Measurements from ENCODE around the gene CETN2.
"Not testable (repeated sequence)": the region's sequence is repeated elsewhere in the genome, so short reads cannot be mapped to it uniquely, and the experiment has no call there.

Gene CETN2

DNA sequence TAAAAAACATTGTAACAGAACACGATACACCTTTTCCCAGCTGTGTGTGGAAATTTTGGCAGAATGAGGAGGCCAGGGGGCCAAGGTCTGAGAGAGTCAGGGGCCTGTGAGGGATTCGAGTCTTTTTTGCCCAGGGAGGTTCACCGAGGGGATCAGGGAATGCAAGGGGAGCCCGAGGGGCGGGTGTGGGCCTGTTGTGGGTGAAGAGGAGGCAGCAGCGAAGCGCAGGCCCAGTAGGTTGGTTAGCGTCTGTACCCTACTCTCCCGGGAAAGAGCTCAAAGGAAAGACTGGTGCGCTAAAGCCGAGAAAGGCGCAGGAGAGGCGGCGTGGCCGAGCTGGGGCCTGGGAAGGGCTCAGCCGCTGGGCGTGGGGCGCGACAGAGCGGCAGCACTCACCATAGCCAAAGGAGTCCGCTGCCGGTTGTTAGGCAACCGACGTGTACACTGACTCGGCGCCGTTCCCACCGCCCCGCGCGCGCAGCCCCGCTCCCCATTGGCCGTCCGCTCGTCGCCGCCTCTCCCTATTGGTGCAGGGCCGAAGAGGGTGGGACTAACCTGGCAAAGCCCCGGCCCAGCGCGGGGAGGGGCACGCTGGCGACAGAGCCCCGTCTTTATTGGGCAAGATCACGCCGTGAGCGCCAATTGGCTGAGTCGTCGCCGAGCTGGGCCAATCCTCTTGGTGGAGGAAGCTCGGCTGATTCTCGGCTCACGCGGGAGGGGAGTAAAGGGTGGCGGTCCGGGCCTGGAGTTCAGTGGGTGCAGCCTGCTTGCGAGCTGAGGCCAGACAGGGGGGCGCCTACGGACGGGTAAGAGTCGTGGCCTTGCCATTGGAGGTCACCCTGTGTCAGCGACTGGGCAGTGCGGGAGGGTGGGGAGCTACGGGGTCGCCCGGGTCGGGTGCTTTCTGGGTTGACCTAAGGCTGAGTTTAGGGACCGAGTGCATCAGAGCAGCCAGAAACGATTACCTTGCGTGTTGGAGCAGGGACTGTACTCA, at the start of gene CETN2, which contains the start of gene NSDHL:
TSS of gene CETN2 (minus strand) at position 446 of the 994 bp plus-strand sequence. CDS start at position 399, 47 bp downstream.
TSS of gene NSDHL (plus strand) at position 752 of the 994 bp plus-strand sequence. CDS start 15,262 bp downstream, outside the sequence.
- DNase-seq, result peak; percentile 91

- DNase-seq, result no peak
These were observed 48.6 kb upstream of the CETN2 start for GRCh38 chrX:152878976-152879755.

DNA sequence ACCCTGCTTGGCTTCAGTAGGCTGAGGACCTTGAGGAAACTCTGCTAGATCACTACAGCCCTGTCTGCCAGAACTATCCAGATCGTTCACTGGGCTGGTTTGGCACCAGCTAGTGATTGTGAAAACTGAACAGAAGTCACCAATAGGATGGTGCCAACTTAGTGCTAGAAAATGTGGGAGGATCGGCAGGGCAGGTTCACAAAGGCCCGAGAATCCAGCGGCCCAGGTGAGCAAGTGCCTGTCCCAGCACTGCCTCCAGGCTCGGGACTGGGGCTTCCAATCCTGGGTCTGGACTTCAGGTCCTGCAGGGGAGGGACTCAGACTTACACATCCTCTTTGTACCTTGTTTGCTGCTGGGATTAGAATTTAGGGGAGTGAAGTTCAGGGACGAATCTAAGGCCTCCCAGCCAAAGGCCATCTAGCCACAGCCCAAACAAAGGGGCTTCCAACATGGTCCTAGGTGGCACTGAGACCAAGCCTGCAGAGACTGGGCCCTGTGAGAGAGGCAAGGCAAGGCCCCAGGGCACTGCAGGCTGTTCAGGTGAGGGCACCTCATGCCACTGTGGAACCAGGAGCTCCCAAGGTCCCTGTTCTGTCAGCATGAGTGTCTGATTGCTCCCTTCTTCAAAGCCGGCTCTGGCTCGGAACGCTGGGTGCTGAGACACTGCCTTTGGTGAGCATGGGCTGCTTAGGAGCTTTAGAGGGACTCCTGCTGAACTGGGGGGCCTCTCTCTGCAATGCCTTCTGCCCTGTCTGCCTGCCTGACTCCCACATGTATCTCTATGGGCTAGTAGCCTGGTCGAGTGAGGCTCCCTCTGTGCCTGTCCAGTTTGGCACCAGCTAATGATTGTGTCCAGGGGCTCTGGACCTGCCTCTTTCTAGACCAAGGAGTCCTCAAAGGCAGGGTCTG, 46.6 kb upstream of the CETN2 start:
- DNase-seq, result no peak

- DNase-seq, result no peak
These were observed 42.8 kb upstream of the CETN2 start for GRCh38 chrX:152873361-152873760.

GRCh38 chrX:152872522-152872921, 42.0 kb upstream of the CETN2 start:
- DNase-seq, result no peak

- DNase-seq, result no peak
These were observed 40.7 kb upstream of the CETN2 start for GRCh38 chrX:152871260-152871659.

- DNase-seq, result no peak
These were observed 39.4 kb upstream of the CETN2 start for GRCh38 chrX:152869972-152870371.

GRCh38 chrX:152866386-152866785, 35.8 kb upstream of the CETN2 start:
- DNase-seq, result no peak

DNA sequence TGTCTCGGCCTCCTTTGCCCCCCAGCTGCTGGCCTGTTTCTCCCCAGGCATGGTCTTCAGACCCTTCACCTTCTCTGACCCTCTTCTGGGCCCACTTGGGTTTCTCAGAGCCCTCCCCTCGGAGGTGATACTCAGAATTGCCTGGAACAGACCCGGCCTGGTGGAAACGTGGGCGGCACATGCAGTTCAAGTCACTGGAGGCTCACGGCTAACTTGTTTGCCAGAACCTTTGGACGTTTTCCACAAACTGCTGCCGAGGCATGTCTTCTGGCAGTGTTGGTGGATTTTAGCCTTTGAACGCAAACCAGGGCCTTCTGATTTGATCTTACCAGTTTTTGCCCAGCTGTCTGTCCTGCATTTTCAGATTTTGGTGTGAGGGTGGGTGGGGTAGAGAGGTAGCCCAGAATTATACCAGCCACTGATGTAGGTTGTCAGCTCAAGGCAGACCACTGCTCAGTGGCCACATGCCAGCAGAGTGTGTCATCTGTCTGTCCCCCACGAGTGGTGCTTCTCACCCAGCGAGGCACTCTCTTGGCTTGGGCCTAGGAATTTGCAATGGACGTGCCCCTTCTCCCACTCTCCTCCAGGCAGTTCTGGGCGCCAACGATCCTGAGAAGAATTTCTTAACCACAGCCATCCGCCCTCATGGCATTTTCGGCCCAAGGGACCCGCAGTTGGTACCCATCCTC, 34.8 kb upstream of the CETN2 start:
- DNase-seq, result no peak

DNA sequence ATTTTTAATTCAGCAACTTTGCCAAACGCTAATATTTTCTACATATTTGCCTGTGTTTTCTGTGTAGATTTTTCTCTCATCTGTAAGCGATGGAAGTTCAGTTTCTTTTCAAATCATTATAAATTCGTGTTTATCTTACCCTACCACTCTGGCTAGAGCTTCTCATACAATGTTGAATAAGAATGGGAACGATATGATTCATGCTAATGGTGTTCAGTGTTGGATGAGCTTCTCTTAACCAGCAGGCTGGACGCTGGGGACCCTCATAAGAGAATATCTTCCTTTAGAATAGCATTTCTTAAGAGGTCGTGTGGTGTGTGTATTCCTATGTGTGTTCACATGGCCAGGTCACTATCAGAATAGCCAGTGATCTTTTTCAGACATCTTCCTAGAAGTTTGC, 31.3 kb upstream of the CETN2 start:
- DNase-seq, result no peak

- DNase-seq, result no peak
These were observed 30.6 kb upstream of the CETN2 start for GRCh38 chrX:152861116-152861515.

- DNase-seq, result no peak
These were observed 23.4 kb upstream of the CETN2 start for GRCh38 chrX:152853986-152854385.

DNA sequence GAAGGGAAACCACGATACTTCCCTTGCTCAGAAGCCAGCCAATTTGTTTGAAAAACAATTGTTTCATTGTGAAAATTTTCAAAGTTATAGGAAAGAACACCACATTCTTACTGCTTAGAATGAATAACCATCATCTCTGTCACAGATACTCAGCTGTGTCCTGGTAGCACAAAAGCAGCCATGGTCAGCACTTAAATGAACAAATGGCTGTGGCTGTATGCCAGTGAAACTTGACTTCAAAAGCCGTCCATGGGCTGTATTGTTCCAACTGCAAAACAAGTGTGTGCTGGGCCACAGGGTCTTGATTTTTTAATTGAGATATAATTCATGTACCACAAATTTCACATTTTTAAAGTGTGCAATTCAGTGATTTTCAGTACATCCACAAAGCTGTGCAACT, 19.9 kb upstream of the CETN2 start:
- no peak for DNase-seq

DNA sequence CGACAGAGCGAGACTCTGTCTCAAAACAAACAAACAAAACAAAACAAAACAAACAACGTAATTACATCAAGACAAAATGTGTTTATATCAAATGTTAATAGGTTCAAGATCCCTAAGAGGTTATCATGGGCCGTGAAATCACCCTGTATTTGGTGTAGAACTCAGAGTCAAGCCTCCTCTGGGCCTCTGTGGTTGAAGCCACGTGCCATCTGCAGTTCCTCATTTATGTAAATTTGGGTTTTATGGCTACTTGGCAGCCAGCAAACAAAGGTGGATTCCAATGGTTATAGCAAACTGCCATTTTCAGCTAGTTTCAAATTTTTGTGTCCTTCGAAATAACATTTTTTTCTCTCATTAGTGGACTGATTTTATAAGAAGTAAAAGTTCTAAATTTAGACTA, 16.7 kb upstream of the CETN2 start:
- DNase-seq, result no peak

DNA sequence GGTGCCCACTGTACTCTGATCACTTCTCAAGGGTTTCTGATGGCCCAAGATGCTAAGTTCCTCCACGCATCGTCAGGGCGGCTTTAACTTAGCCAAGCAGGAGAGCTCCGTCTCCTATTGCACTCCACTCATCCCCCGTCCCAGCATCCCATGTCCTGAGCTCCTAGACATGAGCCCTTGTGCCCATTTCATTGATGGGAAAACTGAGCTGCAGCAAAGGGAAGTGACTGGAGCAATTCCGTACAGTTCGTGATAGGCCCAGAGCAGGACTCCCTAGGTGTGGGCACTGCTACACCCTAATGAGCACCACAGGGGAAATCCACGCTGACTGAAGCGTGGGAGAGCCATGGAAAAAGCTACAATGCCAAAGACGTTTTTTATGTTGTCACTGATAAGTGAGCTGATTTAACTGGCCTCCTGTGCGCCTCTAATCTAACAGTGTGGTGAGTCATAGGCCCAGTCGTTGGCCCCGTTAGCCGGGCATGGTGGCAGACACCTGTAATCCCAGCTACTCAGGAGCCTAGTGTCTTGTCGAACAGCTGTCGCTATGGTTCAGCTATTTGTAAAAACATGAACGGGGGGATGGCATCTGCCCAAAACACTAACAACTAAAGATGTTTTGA, 15.2 kb upstream of the CETN2 start:
- DNase-seq, result no peak

- no peak for DNase-seq
These were observed 13.7 kb upstream of the CETN2 start for GRCh38 chrX:152844256-152844655.

DNA sequence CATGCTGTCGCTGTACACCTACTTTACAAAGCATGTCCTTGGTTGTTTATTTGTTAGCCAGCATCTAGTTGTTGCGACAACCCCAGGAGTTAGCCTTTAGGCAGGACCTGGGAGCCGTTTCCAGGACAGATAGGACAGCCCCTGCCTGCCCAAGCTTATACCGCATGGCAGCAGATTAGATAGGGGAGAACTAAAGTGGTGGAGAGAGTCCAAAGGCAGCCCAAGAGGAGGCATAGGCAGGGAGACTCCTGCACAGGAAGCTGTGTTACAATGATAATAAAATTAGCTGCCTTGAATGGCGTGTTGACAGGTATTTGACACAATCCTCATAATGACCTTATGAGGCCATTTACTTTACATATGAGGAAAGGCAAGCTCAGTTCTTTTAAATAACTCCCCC, 13.3 kb upstream of the CETN2 start:
- DNase-seq, result no peak

DNA sequence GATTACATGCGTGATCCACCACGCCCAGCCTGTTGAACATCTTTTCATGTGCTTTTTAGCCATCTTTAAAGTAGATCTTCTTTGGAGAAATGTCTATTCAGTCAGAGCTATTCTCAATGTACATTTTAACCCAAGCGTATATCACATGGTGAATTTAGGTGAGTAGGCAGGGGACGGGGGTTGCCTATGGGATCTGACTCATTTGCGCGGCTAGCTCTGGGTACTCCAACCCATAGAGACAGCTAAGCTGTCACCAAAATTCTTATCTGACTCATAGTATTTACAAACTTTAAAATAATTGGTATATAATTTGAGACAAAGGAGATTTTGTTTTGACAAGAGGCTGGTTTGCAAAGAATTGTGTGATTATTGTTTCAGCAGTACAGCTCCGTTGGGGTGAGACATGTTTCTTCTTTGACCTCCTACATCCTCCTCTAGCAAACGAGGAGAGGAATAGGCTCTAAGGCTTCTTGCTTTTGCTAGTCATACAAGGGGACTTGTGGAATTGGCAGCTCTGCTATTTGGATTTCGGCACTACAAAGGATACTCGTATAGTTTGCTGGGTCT, 12.3 kb upstream of the CETN2 start:
- DNase-seq, result no peak

GRCh38 chrX:152835470-152835869, 4.9 kb upstream of the CETN2 start:
- not testable (repeated sequence) for DNase-seq

DNA sequence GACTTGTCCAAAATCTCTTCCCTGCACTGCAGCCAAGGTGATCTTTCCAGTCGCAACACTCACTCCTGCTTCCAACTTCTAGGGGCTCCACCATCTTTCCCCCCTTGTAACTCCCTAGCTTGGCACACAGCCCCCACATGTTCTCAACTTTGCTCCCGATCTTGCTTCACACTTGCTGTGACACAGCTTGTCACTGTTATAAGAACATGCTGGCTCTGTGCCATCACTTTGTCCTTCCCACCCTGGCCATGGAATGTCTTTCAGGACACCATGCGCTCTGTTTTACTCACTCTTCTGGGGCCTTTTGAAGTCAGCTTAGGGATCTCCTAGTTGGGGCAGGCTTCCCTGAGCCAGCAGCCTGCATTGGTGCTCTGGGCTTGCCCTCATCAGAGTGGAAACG, 2.8 kb upstream of the CETN2 start:
- DNase-seq, result no peak

DNA sequence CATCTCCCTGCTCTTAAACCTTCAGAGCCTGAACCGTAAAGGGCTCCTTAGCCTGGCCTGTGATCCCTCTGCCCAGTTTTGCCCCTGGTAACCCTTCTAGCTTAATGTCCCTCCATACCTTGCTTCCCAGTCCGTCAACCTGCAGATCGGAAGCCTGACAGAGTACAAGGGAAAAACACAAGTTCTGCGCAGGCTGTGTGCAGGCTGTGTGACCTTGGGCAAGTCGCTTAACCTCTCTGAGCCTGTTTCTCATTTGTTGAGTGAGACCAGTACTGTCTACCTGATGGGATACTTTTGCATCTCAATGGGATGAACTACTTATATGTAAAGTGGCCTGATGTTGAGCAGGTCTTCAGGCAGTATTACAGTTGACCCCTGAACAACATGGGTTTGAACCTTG, 2.0 kb upstream of the CETN2 start:
- no peak for DNase-seq
